ENCODE data around the gene SHCBP1L.

SHCBP1L gene

GRCh38 chr1:182872881-182873280 lies 80.1 kb downstream of the SHCBP1L start:
- TF ChIP-seq CEBPB (IDR thresholded peaks at IDR 0.05) (no peak), YY1 (IDR thresholded peaks at IDR 0.05; ENCODE audit: low read depth) (no peak), NFIC (IDR thresholded peaks at IDR 0.05) (no peak), EP300 (IDR thresholded peaks at IDR 0.05; ENCODE audit: borderline replicate concordance) (no peak)
- TF ChIP-seq, protein P1, sequence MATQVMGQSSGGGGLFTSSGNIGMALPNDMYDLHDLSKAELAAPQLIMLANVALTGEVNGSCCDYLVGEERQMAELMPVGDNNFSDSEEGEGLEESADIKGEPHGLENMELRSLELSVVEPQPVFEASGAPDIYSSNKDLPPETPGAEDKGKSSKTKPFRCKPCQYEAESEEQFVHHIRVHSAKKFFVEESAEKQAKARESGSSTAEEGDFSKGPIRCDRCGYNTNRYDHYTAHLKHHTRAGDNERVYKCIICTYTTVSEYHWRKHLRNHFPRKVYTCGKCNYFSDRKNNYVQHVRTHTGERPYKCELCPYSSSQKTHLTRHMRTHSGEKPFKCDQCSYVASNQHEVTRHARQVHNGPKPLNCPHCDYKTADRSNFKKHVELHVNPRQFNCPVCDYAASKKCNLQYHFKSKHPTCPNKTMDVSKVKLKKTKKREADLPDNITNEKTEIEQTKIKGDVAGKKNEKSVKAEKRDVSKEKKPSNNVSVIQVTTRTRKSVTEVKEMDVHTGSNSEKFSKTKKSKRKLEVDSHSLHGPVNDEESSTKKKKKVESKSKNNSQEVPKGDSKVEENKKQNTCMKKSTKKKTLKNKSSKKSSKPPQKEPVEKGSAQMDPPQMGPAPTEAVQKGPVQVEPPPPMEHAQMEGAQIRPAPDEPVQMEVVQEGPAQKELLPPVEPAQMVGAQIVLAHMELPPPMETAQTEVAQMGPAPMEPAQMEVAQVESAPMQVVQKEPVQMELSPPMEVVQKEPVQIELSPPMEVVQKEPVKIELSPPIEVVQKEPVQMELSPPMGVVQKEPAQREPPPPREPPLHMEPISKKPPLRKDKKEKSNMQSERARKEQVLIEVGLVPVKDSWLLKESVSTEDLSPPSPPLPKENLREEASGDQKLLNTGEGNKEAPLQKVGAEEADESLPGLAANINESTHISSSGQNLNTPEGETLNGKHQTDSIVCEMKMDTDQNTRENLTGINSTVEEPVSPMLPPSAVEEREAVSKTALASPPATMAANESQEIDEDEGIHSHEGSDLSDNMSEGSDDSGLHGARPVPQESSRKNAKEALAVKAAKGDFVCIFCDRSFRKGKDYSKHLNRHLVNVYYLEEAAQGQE (IDR thresholded peaks at IDR 0.05; ENCODE audit: low read depth): no peak

DNA sequence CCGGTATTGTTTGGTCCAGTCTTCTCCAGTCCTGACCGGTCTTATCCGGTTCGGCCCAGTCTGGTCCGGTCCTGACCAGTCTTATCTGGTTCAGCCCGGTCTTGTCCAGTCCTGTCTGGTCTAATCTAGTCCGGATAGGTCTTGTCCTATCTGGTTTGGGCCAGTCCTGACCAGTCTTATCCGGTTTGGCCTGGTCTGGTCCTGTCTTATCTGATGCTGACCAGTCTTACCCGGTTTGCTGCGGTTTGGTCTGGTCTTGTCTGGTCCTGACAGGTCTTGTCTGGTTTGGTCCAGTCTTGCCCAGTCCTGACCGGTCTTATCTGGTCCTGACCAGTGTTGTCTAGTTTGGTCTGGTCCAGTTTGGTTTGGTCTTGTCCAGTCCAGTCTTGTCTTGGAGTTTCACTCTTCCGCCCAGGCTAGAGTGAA lies 83.7 kb downstream of the SHCBP1L start:
- TF ChIP-seq TCF12 (IDR thresholded peaks at IDR 0.05; ENCODE audit: low read depth) (no peak), CEBPB (IDR thresholded peaks at IDR 0.05) (no peak), NFIC (IDR thresholded peaks at IDR 0.05) (no peak), USF1 (IDR thresholded peaks at IDR 0.05) (no peak), EGR1 (IDR thresholded peaks at IDR 0.05) (no peak), CREB1 (IDR thresholded peaks at IDR 0.05; ENCODE audit: low read depth) (no peak), RAD21 (IDR thresholded peaks at IDR 0.05; ENCODE audit: low read depth) (no peak), TAF1 (IDR thresholded peaks at IDR 0.05; ENCODE audit: low read depth) (no peak), EP300 (IDR thresholded peaks at IDR 0.05; ENCODE audit: borderline replicate concordance) (no peak), FOXM1 (IDR thresholded peaks at IDR 0.05; ENCODE audit: borderline replicate concordance, low read depth) (no peak)
- TF ChIP-seq, protein P2, sequence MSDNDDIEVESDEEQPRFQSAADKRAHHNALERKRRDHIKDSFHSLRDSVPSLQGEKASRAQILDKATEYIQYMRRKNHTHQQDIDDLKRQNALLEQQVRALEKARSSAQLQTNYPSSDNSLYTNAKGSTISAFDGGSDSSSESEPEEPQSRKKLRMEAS (IDR thresholded peaks at IDR 0.05): no peak

DNA sequence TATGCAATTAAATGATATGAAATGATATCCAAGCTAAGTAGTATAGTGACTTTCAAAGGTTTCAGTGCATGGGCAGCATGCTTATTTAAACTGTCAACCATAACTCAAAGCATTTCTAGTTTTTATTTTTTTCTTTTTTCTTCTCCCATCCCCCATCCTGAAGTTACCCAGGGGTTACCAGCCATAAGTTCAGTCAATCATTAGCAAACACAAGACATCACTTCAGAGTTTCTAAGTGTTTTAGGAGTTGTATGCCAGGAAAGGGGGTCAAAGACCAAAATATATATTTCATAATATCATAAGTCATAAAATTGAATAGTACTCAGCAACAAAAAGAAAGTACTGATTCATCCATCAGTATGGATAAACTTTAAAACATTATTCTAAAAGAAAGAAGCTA lies 85.1 kb downstream of the SHCBP1L start:
- TF ChIP-seq FOXM1 (IDR thresholded peaks at IDR 0.05; ENCODE audit: borderline replicate concordance, low read depth) (no peak), TCF12 (IDR thresholded peaks at IDR 0.05; ENCODE audit: low read depth) (no peak)
- TF ChIP-seq, protein P1 (IDR thresholded peaks at IDR 0.05; ENCODE audit: low read depth): no peak

GRCh38 chr1:182863940-182864339 lies 89.0 kb downstream of the SHCBP1L start:
- TF ChIP-seq TEAD4 (IDR thresholded peaks at IDR 0.05) (no peak), ZBTB7A (IDR thresholded peaks at IDR 0.05; ENCODE audit: low read depth) (no peak), CEBPB (IDR thresholded peaks at IDR 0.05) (no peak), EGR1 (IDR thresholded peaks at IDR 0.05) (no peak), YY1 (IDR thresholded peaks at IDR 0.05; ENCODE audit: low read depth) (no peak), USF1 (IDR thresholded peaks at IDR 0.05) (no peak), FOXM1 (IDR thresholded peaks at IDR 0.05; ENCODE audit: borderline replicate concordance, low read depth) (no peak), NFIC (IDR thresholded peaks at IDR 0.05) (no peak), TAF1 (IDR thresholded peaks at IDR 0.05; ENCODE audit: low read depth) (no peak), CREB1 (IDR thresholded peaks at IDR 0.05; ENCODE audit: low read depth) (no peak), RAD21 (IDR thresholded peaks at IDR 0.05; ENCODE audit: low read depth) (no peak), EP300 (IDR thresholded peaks at IDR 0.05; ENCODE audit: borderline replicate concordance) (no peak), TCF12 (IDR thresholded peaks at IDR 0.05; ENCODE audit: low read depth) (no peak)
- TF ChIP-seq, protein P2 (IDR thresholded peaks at IDR 0.05): no peak
- TF ChIP-seq, protein P1 (IDR thresholded peaks at IDR 0.05; ENCODE audit: low read depth): no peak

DNA sequence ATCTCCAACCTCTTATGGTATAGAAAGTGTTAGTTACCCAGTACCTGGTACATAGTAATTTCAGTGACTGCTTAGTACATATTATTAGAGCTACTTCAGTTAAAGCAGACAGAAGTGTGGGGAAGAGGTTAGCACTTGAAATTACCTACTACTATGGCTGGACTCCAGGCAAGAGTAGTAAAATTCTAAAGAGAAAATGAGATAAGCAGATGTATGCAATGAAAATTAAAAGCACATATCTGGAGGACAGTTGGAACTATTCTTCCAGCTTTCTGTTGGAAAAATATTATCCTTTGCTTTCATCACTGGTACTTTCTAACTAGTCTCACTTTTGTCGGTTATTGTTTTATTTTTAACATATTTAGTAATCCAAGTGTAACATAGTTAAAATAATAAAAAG lies 90.1 kb downstream of the SHCBP1L start:
- no peak for TF ChIP-seq TAF1 (IDR thresholded peaks at IDR 0.05; ENCODE audit: low read depth)

All from Ishikawa (cell line).